SH-SY5Y (cell line): ENCODE measurements around the gene DGLUCY.

Experiments
- GATA2 ChIP-seq: IDR thresholded peaks from 2 replicates; pipeline ENCODE4 v1.6.1; 2011; ENCODE audit warnings: mild to moderate bottlenecking, low read depth, low read length
- GATA3 ChIP-seq: IDR thresholded peaks from 2 replicates; pipeline ENCODE4 v1.6.1; 2011; ENCODE audit warnings: low read depth, mild to moderate bottlenecking, low read length, moderate library complexity

DNA sequence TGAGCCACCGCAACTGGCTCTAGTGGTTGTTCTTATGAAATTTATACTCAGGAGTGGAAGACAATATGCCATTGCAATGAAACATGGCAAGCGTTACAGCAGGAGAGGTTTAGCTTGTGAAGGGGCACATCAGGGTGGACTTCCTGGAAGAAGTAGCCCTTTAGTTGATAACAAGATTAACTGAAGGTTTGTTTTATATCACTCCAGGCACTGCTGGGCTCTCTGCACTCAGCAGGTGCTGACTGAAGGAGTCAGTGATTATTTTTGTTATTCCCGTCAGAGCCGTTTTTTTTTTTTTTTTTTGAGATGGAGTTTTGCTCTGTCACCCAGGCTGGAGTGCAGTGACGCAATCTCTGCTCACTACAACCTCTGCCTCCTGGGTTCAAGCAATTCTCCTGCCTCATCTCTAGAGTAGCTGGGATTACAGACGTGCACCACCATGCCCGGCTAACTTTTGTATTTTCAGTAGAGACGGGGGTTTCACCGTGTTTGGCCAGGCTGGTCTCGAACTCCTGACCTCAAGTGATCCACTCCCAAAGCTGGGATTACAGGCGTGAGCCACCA lies 148.2 kb downstream of the DGLUCY start:
- TF ChIP-seq GATA3 (no peak), GATA2 (no peak)
